Motor neuron (in vitro differentiated cells): ENCODE results near the gene LRCH2. TPM values are rescaled to one million over a fixed set of nuclear protein-coding genes. Genes with fewer than 3 reads are reported as not detected.

Experiments used
- ATAC-seq, 8 experiments: fragments of 200-7000 bp; cut with Tn5 transposase; replicated peaks in 6 of 8; 2 replicates each; pipeline ENCODE4 v1.8.0; 2021; ENCODE audit warnings: mild to moderate bottlenecking in 8 of 8, moderate library complexity in 8 of 8
- H3K27ac ChIP-seq, 2 donors: fragments of 250-450 bp; sonication (Bioruptor Pico); 2 replicates each; pipeline ENCODE4 v1.9.0; 2021; ENCODE audit warnings: antibody characterized with exemption in 2 of 2, mild to moderate bottlenecking in 2 of 2, moderate library complexity in 1 of 2
- H3K4me1 ChIP-seq, 2 donors: fragments of 250-450 bp; sonication (Bioruptor Pico); replicated peaks in 1 of 2; 2 replicates each; pipeline ENCODE4 v1.6.1; 2021; ENCODE audit warnings: antibody characterized with exemption in 2 of 2, mild to moderate bottlenecking in 2 of 2, moderate library complexity in 1 of 2
- H3K4me3 ChIP-seq, 5 donors: fragments of 250-450 bp; sonication (Bioruptor Pico); 2 replicates each; pipeline ENCODE4 v1.9.0; 2021; ENCODE audit warnings: antibody characterized with exemption in 5 of 5, mild to moderate bottlenecking in 5 of 5, moderate library complexity in 4 of 5
- WGBS, 10 experiments: fragments of 450-650 bp; shearing (Covaris generic); methylation state at CpG; one replicate each; pipeline ENCODE4 v1.0.0; 2022; 5-methylcytosine and 5-hydroxymethylcytosine counted together
- in situ Hi-C, 9 experiments: fragments of 400-800 bp; cut with MboI; loops; one replicate each; pipeline ENCODE4 v1.15.0; 2021; ENCODE audit warnings: low sequenced_read_pairs in 9 of 9, low pct_unique_long_range_greater_than_20kb in 2 of 9; ENCODE audit not compliant: unreplicated experiment in 9 of 9
- total RNA-seq, 8 experiments: library from RNA; unstranded; fragments of 300-600 nt; gene quantifications; 2 replicates each; pipeline versions ENCODE4 v1.2.3 to v1.2.4, GENCODE V29; 2022

Gene LRCH2
- total RNA-seq: 100 to 1,000 TPM in 2 of 8 experiments, 10 to 100 TPM in 6; 13.9 to 254 (median 26.2) TPM

GRCh38 chrX:115233497-115234455 is at the start of gene LRCH2:
Gene LRCH2, minus strand, starts transcription at chrX:115234096. Its CDS starts 55 bp downstream, at chrX:115234041.
- in situ Hi-C loops: no loop called here
- peaks cover 0 to 8% of the 10 kb centered on the region in 2 donors for H3K4me1 ChIP-seq
- peak; percentile 54 to 93 (median 90) for ATAC-seq
- 0 to 40% (median 0%) methylated on average over 1 to 4 of the region's 59 CpGs; no CpG with 5 or more reads in 7 of the 10 experiments for whole genome bisulfite sequencing, 10 experiments
- H3K4me3 ChIP-seq: peak within 1 kb of the TSS; percentile 91 to 100 (median 95)
- peak within 1 kb of the TSS; percentile 91 to 95 for H3K27ac ChIP-seq

GRCh38 chrX:115269051-115269683 is 35.3 kb upstream of the LRCH2 start:
- ATAC-seq: peak in 3 of 8 experiments; percentile 75 to 82 (median 77)
- H3K4me1 ChIP-seq: peaks cover 0 to 3% of the 10 kb centered on the region in 2 donors
- H3K4me3 ChIP-seq: no peak overlapping the region
- WGBS, 10 experiments: 0 to 100% (median 13%) methylated on average over 1 of the region's 1 CpG; no CpG with 5 or more reads in 6 of the 10 experiments
- in situ Hi-C loops: no loop called here
- H3K27ac ChIP-seq: no peak overlapping the region

GRCh38 chrX:115268421-115268820 is 34.5 kb upstream of the LRCH2 start:
- ATAC-seq: peak in 1 of 8 experiments; percentile 25
- Histone ChIP-seq H3K4me1 (peaks cover 0 to 3% of the 10 kb centered on the region in 2 donors), H3K4me3 (no peak overlapping the region), H3K27ac (no peak overlapping the region)
- in situ Hi-C loops: no loop called here
- WGBS, 10 experiments: 0 to 86% (median 30%) methylated on average over 1 to 3 of the region's 3 CpGs; no CpG with 5 or more reads in 3 of the 10 experiments

GRCh38 chrX:115266300-115266699 is 32.4 kb upstream of the LRCH2 start:
- peaks cover 0 to 3% of the 10 kb centered on the region in 2 donors for H3K4me1 ChIP-seq
- WGBS, 10 experiments: 0 to 100% (median 17%) methylated on average over 1 to 2 of the region's 2 CpGs; no CpG with 5 or more reads in 5 of the 10 experiments
- no peak overlapping the region for H3K27ac ChIP-seq
- H3K4me3 ChIP-seq: no peak overlapping the region
- in situ Hi-C loops: no loop called here
- peak in 2 of 8 experiments; percentile 12 to 19 for ATAC-seq

GRCh38 chrX:115264009-115264408 is 30.1 kb upstream of the LRCH2 start:
- Histone ChIP-seq H3K4me1 (peaks cover 0 to 3% of the 10 kb centered on the region in 2 donors), H3K27ac (no peak overlapping the region), H3K4me3 (no peak overlapping the region)
- in situ Hi-C loops: no loop called here
- 80 to 100% (median 100%) methylated on average over 1 to 2 of the region's 2 CpGs; no CpG with 5 or more reads in 5 of the 10 experiments for WGBS, 10 experiments
- ATAC-seq: no peak

GRCh38 chrX:115261148-115261547 is 27.3 kb upstream of the LRCH2 start:
- Histone ChIP-seq H3K27ac (no peak overlapping the region), H3K4me3 (no peak overlapping the region), H3K4me1 (peaks cover 0 to 1% of the 10 kb centered on the region in 2 donors)
- in situ Hi-C loops: no loop called here
- ATAC-seq: no peak
- WGBS, 10 experiments: no CpG with 5 or more reads among the region's 2 CpGs

- Histone ChIP-seq H3K4me1 (no peaks in the 10 kb centered on the region), H3K27ac (no peak overlapping the region), H3K4me3 (no peak overlapping the region)
- 93% methylated on average over 3 of the region's 3 CpGs; no CpG with 5 or more reads in 9 of the 10 experiments for WGBS, 10 experiments
- in situ Hi-C loops: no loop called here
- peak in 2 of 8 experiments; percentile 13 to 21 for ATAC-seq
Observed at GRCh38 chrX:115260330-115260729, 26.4 kb upstream of the LRCH2 start.

GRCh38 chrX:115259238-115259875 is 25.5 kb upstream of the LRCH2 start:
- Histone ChIP-seq H3K4me3 (no peak overlapping the region), H3K4me1 (no peaks in the 10 kb centered on the region), H3K27ac (no peak overlapping the region)
- WGBS, 10 experiments: 0 to 60% (median 20%) methylated on average over 1 to 3 of the region's 3 CpGs; no CpG with 5 or more reads in 4 of the 10 experiments
- ATAC-seq: peak; percentile 42 to 86 (median 77)
- in situ Hi-C loops: no loop called here

- in situ Hi-C loops: no loop called here
- H3K27ac ChIP-seq: no peak overlapping the region
- ATAC-seq: no peak
- no peak overlapping the region for H3K4me3 ChIP-seq
- no peaks in the 10 kb centered on the region for H3K4me1 ChIP-seq
Observed at GRCh38 chrX:115257711-115258110, 23.8 kb upstream of the LRCH2 start.

GRCh38 chrX:115255003-115255402 is 21.1 kb upstream of the LRCH2 start:
- 27 to 100% (median 84%) methylated on average over 1 to 2 of the region's 2 CpGs; no CpG with 5 or more reads in 2 of the 10 experiments for WGBS, 10 experiments
- no peak for ATAC-seq
- in situ Hi-C loops: no loop called here
- Histone ChIP-seq H3K4me1 (no peaks in the 10 kb centered on the region), H3K4me3 (no peak overlapping the region), H3K27ac (no peak overlapping the region)

- WGBS, 10 experiments: 11 to 100% (median 94%) methylated on average over 1 to 2 of the region's 2 CpGs; no CpG with 5 or more reads in 2 of the 10 experiments
- H3K4me1 ChIP-seq: no peaks in the 10 kb centered on the region
- in situ Hi-C loops: no loop called here
- no peak for ATAC-seq
- no peak overlapping the region for H3K27ac ChIP-seq
- H3K4me3 ChIP-seq: no peak overlapping the region
Observed at GRCh38 chrX:115251458-115252233, 17.8 kb upstream of the LRCH2 start.

- no peak for ATAC-seq
- no peaks in the 10 kb centered on the region for H3K4me1 ChIP-seq
- H3K4me3 ChIP-seq: no peak overlapping the region
- H3K27ac ChIP-seq: no peak overlapping the region
- WGBS, 10 experiments: 0 to 63% (median 29%) methylated on average over 1 of the region's 1 CpG; no CpG with 5 or more reads in 7 of the 10 experiments
- in situ Hi-C loops: no loop called here
Observed at GRCh38 chrX:115237056-115237455, 3.2 kb upstream of the LRCH2 start.
